Esophagus muscularis mucosa (tissue), 3 donors: ENCODE data around the gene ZFAND2A.
"Not testable (repeated sequence)": the region's sequence is repeated elsewhere in the genome, so short reads cannot be mapped to it uniquely, and the experiment has no call there.

Source experiments
- POLR2AphosphoS5 ChIP-seq, 2 donors: sonication (generic); formaldehyde crosslinking; IDR thresholded peaks; one replicate each; pipeline ENCODE4 v1.6.1; 2017; ENCODE audit warnings: antibody characterized with exemption in 2 of 2
- TF ChIP-seq, protein P1 (sequence below), 3 experiments: fragments of 200-600 bp in 2 of 3; fragments of 450-650 bp in 1 of 3; sonication (generic) in 2 of 3; IDR thresholded peaks; one replicate each; pipeline ENCODE4 v1.5.1; 2017 to 2019; ENCODE audit warnings: antibody characterized with exemption in 3 of 3, mild to moderate bottlenecking in 2 of 3, moderate library complexity in 1 of 3

DNA sequence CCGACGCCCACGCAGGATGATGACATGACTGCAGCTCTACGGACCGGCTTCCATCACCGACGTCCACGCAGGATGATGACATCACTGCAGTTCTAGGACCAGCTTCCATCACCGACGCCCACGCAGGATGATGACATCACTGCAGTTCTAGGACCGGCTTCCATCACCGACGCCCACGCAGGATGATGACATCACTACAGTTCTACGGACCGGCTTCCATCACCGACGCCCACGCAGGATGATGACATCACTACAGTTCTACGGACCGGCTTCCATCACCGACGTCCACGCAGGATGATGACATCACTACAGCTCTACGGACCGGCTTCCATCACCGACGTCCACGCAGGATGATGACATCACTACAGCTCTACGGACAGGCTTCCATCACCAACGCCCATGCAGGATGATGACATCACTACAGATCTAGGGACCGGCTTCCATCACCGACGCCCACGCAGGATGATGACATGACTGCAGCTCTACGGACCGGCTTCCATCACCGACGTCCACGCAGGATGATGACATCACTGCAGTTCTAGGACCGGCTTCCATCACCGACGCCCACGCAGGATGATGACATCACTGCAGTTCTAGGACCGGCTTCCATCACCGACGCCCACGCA lies 43.5 kb downstream of the ZFAND2A start:
- TF ChIP-seq, protein P1, sequence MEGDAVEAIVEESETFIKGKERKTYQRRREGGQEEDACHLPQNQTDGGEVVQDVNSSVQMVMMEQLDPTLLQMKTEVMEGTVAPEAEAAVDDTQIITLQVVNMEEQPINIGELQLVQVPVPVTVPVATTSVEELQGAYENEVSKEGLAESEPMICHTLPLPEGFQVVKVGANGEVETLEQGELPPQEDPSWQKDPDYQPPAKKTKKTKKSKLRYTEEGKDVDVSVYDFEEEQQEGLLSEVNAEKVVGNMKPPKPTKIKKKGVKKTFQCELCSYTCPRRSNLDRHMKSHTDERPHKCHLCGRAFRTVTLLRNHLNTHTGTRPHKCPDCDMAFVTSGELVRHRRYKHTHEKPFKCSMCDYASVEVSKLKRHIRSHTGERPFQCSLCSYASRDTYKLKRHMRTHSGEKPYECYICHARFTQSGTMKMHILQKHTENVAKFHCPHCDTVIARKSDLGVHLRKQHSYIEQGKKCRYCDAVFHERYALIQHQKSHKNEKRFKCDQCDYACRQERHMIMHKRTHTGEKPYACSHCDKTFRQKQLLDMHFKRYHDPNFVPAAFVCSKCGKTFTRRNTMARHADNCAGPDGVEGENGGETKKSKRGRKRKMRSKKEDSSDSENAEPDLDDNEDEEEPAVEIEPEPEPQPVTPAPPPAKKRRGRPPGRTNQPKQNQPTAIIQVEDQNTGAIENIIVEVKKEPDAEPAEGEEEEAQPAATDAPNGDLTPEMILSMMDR (IDR thresholded peaks at IDR 0.05): not testable (repeated sequence)
- TF ChIP-seq POLR2AphosphoS5 (IDR thresholded peaks at IDR 0.05): not testable (repeated sequence)
